CD14-positive monocyte (primary cell): ENCODE measurements around the gene CAB39L. TPM values are rescaled to one million over a fixed set of nuclear protein-coding genes. Genes with fewer than 3 reads are reported as not detected.

Experiments
- DNase-seq, 3 donors: peaks; one replicate each; pipeline ENCODE4 v3.0.0-alpha.2; 2011 to 2022
- H2AFZ ChIP-seq: 2 replicates; pipeline ENCODE4 v1.6.0; 2012; ENCODE audit warnings: mild to moderate bottlenecking, low read depth, low read length, inconsistent platforms; ENCODE audit not compliant: insufficient read depth, poor library complexity, severe bottlenecking
- H3K27ac ChIP-seq, 2 donors: 1 replicate in 1 of 2; 2 replicates in 1 of 2; pipeline ENCODE4 v1.5.1; 2012 to 2013; ENCODE audit warnings: low read length in 2 of 2, control low read depth in 1 of 2, inconsistent platforms in 1 of 2, low read depth in 1 of 2, mild to moderate bottlenecking in 1 of 2
- H3K27me3 ChIP-seq, 2 donors: one replicate each; pipeline versions ENCODE4 v1.6.0 to v1.6.1; 2011 to 2013; ENCODE audit warnings: low read length in 2 of 2; ENCODE audit not compliant: control insufficient read depth in 2 of 2, insufficient read depth in 2 of 2
- H3K36me3 ChIP-seq, 2 donors: replicated peaks in 1 of 2; 1 replicate in 1 of 2; 2 replicates in 1 of 2; pipeline versions ENCODE4 v1.5.1 to v1.6.1; 2012 to 2013; ENCODE audit warnings: low read length in 2 of 2, control low read depth in 1 of 2, inconsistent platforms in 1 of 2, mild to moderate bottlenecking in 1 of 2; ENCODE audit not compliant: insufficient read depth in 2 of 2, control insufficient read depth in 1 of 2
- H3K4me1 ChIP-seq, 2 donors: 1 replicate in 1 of 2; 2 replicates in 1 of 2; pipeline versions ENCODE4 v1.5.1 to v1.6.1; 2012 to 2013; ENCODE audit warnings: low read length in 2 of 2, control low read depth in 1 of 2, inconsistent platforms in 1 of 2, mild to moderate bottlenecking in 1 of 2, moderate library complexity in 1 of 2; ENCODE audit not compliant: insufficient read depth in 2 of 2, control insufficient read depth in 1 of 2
- H3K4me2 ChIP-seq: replicated peaks from 2 replicates; pipeline ENCODE3; 2012; ENCODE audit warnings: low read length, moderate library complexity, mild to moderate bottlenecking; ENCODE audit not compliant: poor library complexity, severe bottlenecking; ENCODE audit errors: extremely low read depth
- H3K4me3 ChIP-seq, 3 experiments: fragments of 200-600 bp in 1 of 3; sonication (generic) in 1 of 3; replicated peaks in 1 of 3; 1 replicate in 2 of 3; 2 replicates in 1 of 3; pipeline ENCODE4 v1.5.1; 2011 to 2013; ENCODE audit warnings: low read length in 3 of 3, mild to moderate bottlenecking in 3 of 3, control low read depth in 2 of 3, low read depth in 2 of 3, inconsistent platforms in 1 of 3, moderate library complexity in 1 of 3
- H3K79me2 ChIP-seq: 2 replicates; pipeline ENCODE4 v1.6.0; 2012; ENCODE audit warnings: mild to moderate bottlenecking, control low read depth, inconsistent platforms, low read length, moderate library complexity; ENCODE audit not compliant: insufficient read depth
- H3K9ac ChIP-seq: 2 replicates; pipeline ENCODE4 v1.6.0; 2017; ENCODE audit warnings: low read length, mild to moderate bottlenecking; ENCODE audit not compliant: insufficient read depth, poor library complexity, severe bottlenecking
- H3K9me3 ChIP-seq, 2 donors: replicated peaks in 1 of 2; 1 replicate in 1 of 2; 2 replicates in 1 of 2; pipeline versions ENCODE4 v1.5.1 to v1.6.1; 2012 to 2013; ENCODE audit warnings: low read length in 2 of 2, control low read depth in 1 of 2; ENCODE audit not compliant: control insufficient read depth in 1 of 2, insufficient read depth in 1 of 2
- H4K20me1 ChIP-seq: 2 replicates; pipeline ENCODE4 v1.6.0; 2012; ENCODE audit warnings: mild to moderate bottlenecking, low read length, control low read depth, moderate library complexity; ENCODE audit not compliant: insufficient read depth
- H3K27ac Mint-ChIP-seq, 7 donors: one replicate each; pipeline ENCODE4 v1.8.0; 2020; ENCODE audit warnings: mild to moderate bottlenecking in 7 of 7, mixed read lengths in 7 of 7, moderate library complexity in 6 of 7, inconsistent platforms in 2 of 7
- H3K27me3 Mint-ChIP-seq, 3 donors: one replicate each; pipeline ENCODE4 v1.8.0; 2021 to 2022; ENCODE audit warnings: low read depth in 3 of 3, mild to moderate bottlenecking in 3 of 3, mixed read lengths in 3 of 3, moderate library complexity in 3 of 3, inconsistent platforms in 1 of 3
- H3K36me3 Mint-ChIP-seq, 2 donors: one replicate each; pipeline ENCODE4 v1.8.0; 2020; ENCODE audit warnings: mixed read lengths in 2 of 2, inconsistent platforms in 1 of 2, mild to moderate bottlenecking in 1 of 2
- H3K4me1 Mint-ChIP-seq: one replicate; pipeline ENCODE4 v1.8.0; 2020; ENCODE audit warnings: mild to moderate bottlenecking, mixed read lengths
- H3K4me3 Mint-ChIP-seq, 2 donors: one replicate each; pipeline ENCODE4 v1.8.0; 2020; ENCODE audit warnings: mild to moderate bottlenecking in 2 of 2, mixed read lengths in 2 of 2, moderate library complexity in 1 of 2
- H3K9me3 Mint-ChIP-seq, 7 donors: one replicate each; pipeline ENCODE4 v1.8.0; 2020 to 2022; ENCODE audit warnings: mixed read lengths in 7 of 7, mild to moderate bottlenecking in 6 of 7, moderate library complexity in 6 of 7, inconsistent platforms in 2 of 7
- CTCF ChIP-seq: fragments of 200-600 bp; IDR thresholded peaks from one replicate; pipeline ENCODE4 v1.8.0; 2022; ENCODE audit warnings: antibody characterized with exemption, mild to moderate bottlenecking
- WGBS: methylation state at CpG from one replicate; pipeline ENCODE4 v1.1.5; 2013; ENCODE audit warnings: missing lambda C conversion rate; ENCODE audit not compliant: insufficient coverage; 5-methylcytosine and 5-hydroxymethylcytosine counted together
- intact Hi-C, 2 donors: fragments of 100-400 bp; cut with micrococcal nuclease; formaldehyde crosslinking; loops; one replicate each; pipeline versions ENCODE4 v1.15.0 to v1.15.1; 2023
- polyA plus RNA-seq, 3 donors: library from polyadenylated mRNA; depleted of rRNA in 1 of 3; unstranded in 2 of 3; stranded (reverse) in 1 of 3; fragments of 300-500 nt in 2 of 3; fragments of >200 nt in 1 of 3; fragmentation: Illumina TruSeq in 2 of 3; gene quantifications; 1 replicate in 2 of 3; 2 replicates in 1 of 3; pipeline ENCODE4 v1.2.3, GENCODE V29; 2012 to 2021

Gene CAB39L
- polyA plus RNA-seq, 3 donors, result 1.9 to 5.1 (median 2.7) TPM

GRCh38 chr13:49404703-49405020 lies 39.2 kb downstream of the CAB39L start:
- Histone ChIP-seq H3K27me3 (no peaks in the 10 kb centered on the region), H3K4me1 (peaks cover 7 to 8% of the 10 kb centered on the region in 2 donors), H3K9me3 (peaks cover 5 to 7% of the 10 kb centered on the region in 2 donors), H3K4me2 (no peak overlapping the region), H3K79me2 (no peaks in the 10 kb centered on the region), H3K36me3 (no peaks in the 10 kb centered on the region), H3K27ac (no peak overlapping the region), H2AFZ (no peak overlapping the region), H3K4me3 (no peak overlapping the region), H4K20me1 (no peaks in the 10 kb centered on the region), H3K9ac (no peak overlapping the region)
- TF ChIP-seq CTCF, result no peak
- peaks cover 10% of the 10 kb centered on the region for H3K4me1 Mint-ChIP-seq
- no peak for DNase-seq
- no peak overlapping the region for H3K4me3 Mint-ChIP-seq
- H3K27me3 Mint-ChIP-seq, result no peaks in the 10 kb centered on the region
- intact Hi-C loops, result no loop called here
- no peak overlapping the region for H3K27ac Mint-ChIP-seq
- no CpG with 5 or more reads among the region's 1 CpG for WGBS
- H3K36me3 Mint-ChIP-seq, result peaks cover 0 to 4% of the 10 kb centered on the region in 2 donors
- peaks cover 11 to 25% (median 20%) of the 10 kb centered on the region in 7 donors for H3K9me3 Mint-ChIP-seq

GRCh38 chr13:49403996-49404702 lies 39.7 kb downstream of the CAB39L start:
- intact Hi-C loops, result no loop called here
- no peak for TF ChIP-seq CTCF
- H3K4me1 ChIP-seq, result peaks cover 7 to 8% of the 10 kb centered on the region in 2 donors

More at GRCh38 chr13:49403996-49404702, 39.7 kb downstream of the CAB39L start:
- H2AFZ ChIP-seq, result no peak overlapping the region
- H4K20me1 ChIP-seq, result no peaks in the 10 kb centered on the region
- no peak overlapping the region for H3K27ac Mint-ChIP-seq
- H3K36me3 ChIP-seq, result no peaks in the 10 kb centered on the region
- H3K9me3 ChIP-seq, result peaks cover 5 to 7% of the 10 kb centered on the region in 2 donors
- no peak overlapping the region for H3K4me3 ChIP-seq
- no peak overlapping the region for H3K4me2 ChIP-seq
- H3K9me3 Mint-ChIP-seq, result peaks cover 11 to 25% (median 20%) of the 10 kb centered on the region in 7 donors
- no peak for DNase-seq
- no peaks in the 10 kb centered on the region for H3K79me2 ChIP-seq
- no peak overlapping the region for H3K9ac ChIP-seq
- WGBS, result 100% methylated on average over 5 of the region's 7 CpGs
- no peaks in the 10 kb centered on the region for H3K27me3 Mint-ChIP-seq
- no peaks in the 10 kb centered on the region for H3K27me3 ChIP-seq
- H3K4me3 Mint-ChIP-seq, result no peak overlapping the region
- peaks cover 10% of the 10 kb centered on the region for H3K4me1 Mint-ChIP-seq
- peaks cover 0 to 2% of the 10 kb centered on the region in 2 donors for H3K36me3 Mint-ChIP-seq
- no peak overlapping the region for H3K27ac ChIP-seq
